Embryonic facial prominence (tissue), 1 donor: ENCODE measurements around the gene MYEOV.

Source experiments
- DNase-seq: peaks from one replicate; pipeline ENCODE4 v3.0.0-alpha.2; 2016; ENCODE audit errors: extremely low spot score

The MYEOV gene

GRCh38 chr11:69265911-69266510, 27.9 kb upstream of the MYEOV start:
- DNase-seq = no peak

- DNase-seq = no peak
These were observed 26.6 kb upstream of the MYEOV start for GRCh38 chr11:69267395-69267805.

- no peak for DNase-seq
These were observed 25.0 kb upstream of the MYEOV start for GRCh38 chr11:69268911-69269310.

GRCh38 chr11:69269388-69269787, 24.6 kb upstream of the MYEOV start:
- DNase-seq = no peak

GRCh38 chr11:69269926-69270697, 23.8 kb upstream of the MYEOV start:
- no peak for DNase-seq

- DNase-seq = no peak
These were observed 23.0 kb upstream of the MYEOV start for GRCh38 chr11:69270941-69271340.

- no peak for DNase-seq
These were observed 21.9 kb upstream of the MYEOV start for GRCh38 chr11:69272055-69272454.

GRCh38 chr11:69272831-69273485, 21.0 kb upstream of the MYEOV start:
- no peak for DNase-seq

GRCh38 chr11:69273571-69273970, 20.4 kb upstream of the MYEOV start:
- no peak for DNase-seq

- DNase-seq = no peak
These were observed 19.4 kb upstream of the MYEOV start for GRCh38 chr11:69274531-69275016.

GRCh38 chr11:69275178-69275577, 18.8 kb upstream of the MYEOV start:
- DNase-seq = no peak

GRCh38 chr11:69276165-69276564, 17.8 kb upstream of the MYEOV start:
- no peak for DNase-seq

GRCh38 chr11:69277074-69277809, 16.7 kb upstream of the MYEOV start:
- no peak for DNase-seq

GRCh38 chr11:69278091-69278867, 15.7 kb upstream of the MYEOV start:
- no peak for DNase-seq

GRCh38 chr11:69280451-69280850, 13.5 kb upstream of the MYEOV start:
- no peak for DNase-seq

- no peak for DNase-seq
These were observed 13.0 kb upstream of the MYEOV start for GRCh38 chr11:69280994-69281393.

GRCh38 chr11:69283446-69283845, 10.5 kb upstream of the MYEOV start:
- DNase-seq = no peak

GRCh38 chr11:69284081-69284511, 9.9 kb upstream of the MYEOV start:
- DNase-seq = no peak

- no peak for DNase-seq
These were observed 8.9 kb upstream of the MYEOV start for GRCh38 chr11:69285091-69285490.

GRCh38 chr11:69285766-69286165, 8.2 kb upstream of the MYEOV start:
- DNase-seq = no peak
